SU-DHL-6 (cell line): Measurements from ENCODE around the gene KCND2.
"Not testable (repeated sequence)": the region's sequence is repeated elsewhere in the genome, so short reads cannot be mapped to it uniquely, and the experiment has no call there.

Source experiments
- H2AFZ ChIP-seq: fragments of 200-600 bp; sonication (generic); 2 replicates; pipeline ENCODE4 v1.6.1; 2014; ENCODE audit warnings: low read depth, mild to moderate bottlenecking, moderate library complexity, mixed read lengths, antibody characterized with exemption, low read length; ENCODE audit not compliant: severe bottlenecking
- H3F3A ChIP-seq: fragments of 200-600 bp; shearing (Covaris generic); 2 replicates; pipeline ENCODE4 v1.6.0; 2016; ENCODE audit warnings: antibody characterized with exemption, mild to moderate bottlenecking; ENCODE audit not compliant: insufficient read depth
- H3K27ac ChIP-seq: fragments of 200-600 bp; sonication (generic); 2 replicates; pipeline ENCODE4 v1.5.1; 2016; ENCODE audit warnings: low read depth, mild to moderate bottlenecking, low read length, moderate library complexity, mixed read lengths
- H3K27me3 ChIP-seq: fragments of 200-600 bp; sonication (generic), shearing (Covaris generic); 2 replicates; pipeline ENCODE4 v1.6.0; 2014; ENCODE audit warnings: mild to moderate bottlenecking, low read length
- H3K36me3 ChIP-seq: fragments of 200-600 bp; sonication (generic); 2 replicates; pipeline ENCODE4 v1.6.1; 2014; ENCODE audit warnings: mild to moderate bottlenecking, low read length, mixed read lengths
- H3K4me2 ChIP-seq: fragments of 300-600, 200-600 bp; shearing (Covaris generic), sonication (generic); 2 replicates; pipeline ENCODE4 v1.6.0; 2014; ENCODE audit warnings: low read length, low read depth, mild to moderate bottlenecking; ENCODE audit not compliant: poor library complexity, severe bottlenecking
- H3K4me3 ChIP-seq: fragments of 200-600 bp; sonication (generic); 2 replicates; pipeline ENCODE4 v1.5.1; 2014; ENCODE audit warnings: antibody characterized with exemption, low read length, mild to moderate bottlenecking, mixed read lengths; ENCODE audit not compliant: insufficient read depth, poor library complexity, severe bottlenecking
- H3K79me2 ChIP-seq: fragments of 200-600 bp; sonication (generic); 2 replicates; pipeline ENCODE4 v1.6.1; 2014; ENCODE audit warnings: mild to moderate bottlenecking, low read length, moderate library complexity; ENCODE audit not compliant: insufficient read depth
- H3K9ac ChIP-seq: fragments of 200-600 bp; sonication (generic); 2 replicates; pipeline ENCODE4 v1.7.0; 2014; ENCODE audit warnings: mild to moderate bottlenecking, low read length
- H3K9me2 ChIP-seq: fragments of 200-600 bp; sonication (generic); replicated peaks from 2 replicates; pipeline ENCODE4 v1.6.1; 2014; ENCODE audit warnings: low read length; ENCODE audit not compliant: insufficient read depth
- H3K9me3 ChIP-seq: fragments of 200-600 bp; sonication (generic); 2 replicates; pipeline ENCODE4 v1.6.1; 2014; ENCODE audit warnings: low read length, mixed read lengths; ENCODE audit not compliant: insufficient read depth
- H4K20me1 ChIP-seq: fragments of 200-600 bp; sonication (generic); 2 replicates; pipeline ENCODE4 v1.6.1; 2014; ENCODE audit warnings: low read depth, mild to moderate bottlenecking, antibody characterized with exemption, low read length, moderate library complexity, mixed read lengths
- CTCF ChIP-seq: fragments of 200-600 bp; sonication (generic); IDR thresholded peaks from one replicate; pipeline ENCODE4 v1.5.1; 2017; ENCODE audit warnings: antibody characterized with exemption, mild to moderate bottlenecking, low read length, moderate library complexity; ENCODE audit not compliant: insufficient read depth, poor library complexity, severe bottlenecking
- EZH2phosphoT487 ChIP-seq: fragments of 200-600 bp; sonication (generic), shearing (Covaris generic); conservative IDR thresholded peaks from 2 replicates; pipeline ENCODE4 v1.6.1; 2018; ENCODE audit warnings: mild to moderate bottlenecking, antibody characterized with exemption, low read length, moderate library complexity, mixed read lengths

KCND2 gene

GRCh38 chr7:120695848-120696247 lies 422.9 kb downstream of the KCND2 start:
- Histone ChIP-seq H3K4me3 (no peak overlapping the region), H3K9ac (no peak overlapping the region), H3K27ac (no peak overlapping the region), H3K9me3 (no peaks in the 10 kb centered on the region), H3K27me3 (0 out of 2 replicates have a peak, but pooled peaks cover 2% of the 10 kb centered on the region), H3K4me2 (no peak overlapping the region), H3K79me2 (no peaks in the 10 kb centered on the region), H2AFZ (no peak overlapping the region), H4K20me1 (no peaks in the 10 kb centered on the region), H3K36me3 (no peaks in the 10 kb centered on the region), H3F3A (no peaks in the 10 kb centered on the region), H3K9me2 (no peaks in the 10 kb centered on the region)
- no peak for TF ChIP-seq EZH2phosphoT487
- TF ChIP-seq CTCF: no peak

DNA sequence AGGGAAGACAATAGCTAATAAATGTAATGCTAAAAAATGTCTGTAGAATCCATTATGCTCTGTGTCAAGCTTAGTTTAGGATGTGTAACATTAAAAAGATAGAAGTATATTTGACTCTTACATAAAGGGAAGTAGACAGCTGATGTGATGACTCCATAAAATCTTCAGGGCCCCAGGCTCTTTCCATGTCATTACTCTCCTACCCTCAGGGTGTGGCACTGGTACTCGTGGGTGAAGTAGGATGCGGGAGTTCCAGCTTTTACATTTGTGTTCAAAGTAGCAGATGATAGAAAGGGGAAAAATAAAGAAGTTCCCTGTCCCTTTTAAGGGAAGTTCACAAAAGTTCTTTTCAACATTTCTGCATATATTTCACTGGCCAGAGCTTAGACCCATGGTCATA lies 427.8 kb downstream of the KCND2 start:
- Histone ChIP-seq H2AFZ (no peak overlapping the region), H3K36me3 (no peaks in the 10 kb centered on the region), H3K9me3 (no peaks in the 10 kb centered on the region), H3F3A (no peaks in the 10 kb centered on the region), H3K9ac (no peak overlapping the region), H4K20me1 (no peaks in the 10 kb centered on the region), H3K79me2 (no peaks in the 10 kb centered on the region), H3K4me3 (no peak overlapping the region), H3K27me3 (no peaks in the 10 kb centered on the region), H3K9me2 (no peaks in the 10 kb centered on the region), H3K4me2 (no peak overlapping the region), H3K27ac (no peak overlapping the region)
- TF ChIP-seq EZH2phosphoT487 (no peak), CTCF (no peak)

DNA sequence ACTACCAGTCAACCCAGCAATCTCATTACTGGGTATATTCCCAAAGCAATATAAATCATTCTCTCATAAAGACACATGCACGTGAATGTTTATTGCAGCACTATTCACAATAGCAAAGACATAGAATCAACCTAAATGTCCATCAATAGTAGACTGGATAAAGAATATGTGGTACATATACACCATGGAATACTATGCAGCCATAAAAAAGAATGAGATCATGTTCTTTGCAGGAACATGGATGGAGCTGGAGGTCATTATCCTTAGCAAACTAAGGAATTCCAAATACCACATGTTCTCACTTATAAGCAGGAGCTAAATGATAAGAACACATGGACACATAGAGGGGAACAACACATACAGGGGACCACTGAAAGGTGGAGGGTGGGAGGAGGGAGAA lies 429.4 kb downstream of the KCND2 start:
- not testable (repeated sequence) for H3K9me2 ChIP-seq, H3K27ac ChIP-seq, H3K27me3 ChIP-seq, H2AFZ ChIP-seq, H3K36me3 ChIP-seq, H3F3A ChIP-seq, H3K9me3 ChIP-seq, H4K20me1 ChIP-seq, H3K9ac ChIP-seq, H3K4me3 ChIP-seq, H3K79me2 ChIP-seq, H3K4me2 ChIP-seq

- Histone ChIP-seq H3K9me2 (no peaks in the 10 kb centered on the region), H3F3A (no peaks in the 10 kb centered on the region), H3K9ac (no peak overlapping the region), H3K9me3 (no peaks in the 10 kb centered on the region), H4K20me1 (no peaks in the 10 kb centered on the region), H3K4me3 (no peak overlapping the region), H3K4me2 (no peak overlapping the region), H2AFZ (no peak overlapping the region), H3K27ac (no peak overlapping the region), H3K36me3 (no peaks in the 10 kb centered on the region), H3K79me2 (no peaks in the 10 kb centered on the region), H3K27me3 (no peaks in the 10 kb centered on the region)
- no peak for TF ChIP-seq CTCF
- no peak for TF ChIP-seq EZH2phosphoT487
Measured at GRCh38 chr7:120703585-120704240, 430.7 kb downstream of the KCND2 start.
